GM12872 (cell line): ENCODE measurements around the gene SLC10A6.

Experiments used
- CTCF ChIP-seq: IDR thresholded peaks from 3 replicates; pipeline ENCODE4 v1.5.1; 2011; ENCODE audit warnings: low read depth, mild to moderate bottlenecking, low read length, moderate library complexity; ENCODE audit not compliant: insufficient read depth

Gene SLC10A6

DNA sequence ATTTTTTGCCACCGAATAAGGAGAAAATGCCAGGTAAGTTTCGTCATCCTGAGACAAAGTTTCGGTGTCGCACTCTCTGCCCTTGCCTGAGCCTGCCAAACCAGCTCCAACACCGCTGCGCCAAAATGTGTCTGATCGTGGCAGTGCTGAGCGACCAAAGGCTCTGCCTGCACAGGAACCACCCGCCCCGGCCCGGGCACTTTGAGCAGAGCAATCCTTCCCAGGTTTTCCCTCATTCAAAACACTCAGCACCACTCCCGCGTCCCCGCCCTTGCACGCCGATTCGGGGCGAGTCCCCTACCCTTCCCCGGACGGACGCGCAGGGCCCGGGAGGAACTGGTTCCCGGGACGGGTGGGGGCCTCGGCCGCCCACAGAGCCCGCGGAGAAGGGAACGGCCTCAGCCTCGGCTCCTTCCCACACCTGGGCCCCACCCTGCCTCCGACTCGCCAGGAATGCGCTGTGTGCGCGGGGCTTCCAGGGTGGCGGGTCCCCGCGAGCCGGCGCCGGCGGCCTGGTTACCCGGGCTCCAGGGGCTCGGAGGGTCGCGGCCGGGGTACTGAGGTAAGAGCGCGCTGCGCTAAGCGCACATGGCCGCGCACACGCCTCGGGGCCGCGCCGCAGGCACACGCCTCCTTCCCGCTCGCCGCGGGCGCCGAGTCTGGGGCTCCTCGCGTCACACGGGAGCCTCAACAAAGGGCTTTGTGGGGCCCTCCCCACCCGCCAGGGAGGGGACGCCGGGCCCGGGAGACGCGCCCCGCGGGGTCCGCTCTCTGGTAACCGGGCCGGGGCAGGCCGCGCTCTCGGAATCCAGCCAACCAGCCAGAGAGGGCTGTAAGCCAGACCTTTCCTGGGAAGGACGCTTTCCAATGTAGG is 42.8 kb upstream of the SLC10A6 start, which contains the start of gene C4orf36:
TSS of gene C4orf36 (minus strand) at position 661 of the 874 bp plus-strand sequence. CDS start 902 bp downstream, outside the sequence.
- no peak for TF ChIP-seq CTCF

DNA sequence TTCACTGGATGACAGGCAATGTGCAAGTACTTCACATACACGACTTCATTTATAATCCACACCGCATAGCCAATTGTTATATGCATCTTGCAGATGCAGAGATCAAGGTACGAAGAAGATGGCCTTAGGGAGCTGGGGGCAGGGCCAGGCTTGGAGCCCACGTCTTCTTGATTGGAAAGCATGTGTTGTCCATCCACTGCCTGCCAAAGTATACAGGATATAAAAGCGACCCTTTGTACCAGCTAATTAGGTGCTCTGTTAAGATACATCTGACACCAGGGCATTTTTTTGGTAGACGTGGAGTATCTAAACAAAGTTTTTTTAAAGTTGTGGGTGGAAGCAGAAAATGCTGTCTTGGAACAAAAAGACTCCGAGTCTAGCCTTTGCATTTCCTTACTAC is 41.6 kb upstream of the SLC10A6 start:
- TF ChIP-seq CTCF = no peak

- TF ChIP-seq CTCF = no peak
Observed at GRCh38 chr4:86879641-86880040, 30.5 kb upstream of the SLC10A6 start.

DNA sequence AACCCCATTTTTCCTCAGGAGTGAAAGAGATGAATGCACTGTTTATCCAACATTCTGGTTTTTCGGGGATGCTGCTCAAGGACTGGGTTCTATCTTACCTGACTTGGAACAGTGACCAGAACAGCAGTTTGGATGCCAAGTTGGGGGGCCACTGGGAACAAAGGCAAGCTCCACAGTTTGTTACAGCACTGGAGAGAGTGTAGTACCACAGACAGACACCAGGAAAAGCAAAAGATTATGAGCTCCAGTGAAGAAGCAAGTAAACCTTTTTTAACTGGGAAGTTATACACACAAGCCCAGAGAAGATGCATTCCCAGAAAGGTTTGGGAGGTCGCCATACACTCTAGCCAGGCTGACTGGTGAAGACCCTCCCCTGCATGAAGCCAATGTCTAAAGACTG is 29.5 kb upstream of the SLC10A6 start:
- no peak for TF ChIP-seq CTCF

DNA sequence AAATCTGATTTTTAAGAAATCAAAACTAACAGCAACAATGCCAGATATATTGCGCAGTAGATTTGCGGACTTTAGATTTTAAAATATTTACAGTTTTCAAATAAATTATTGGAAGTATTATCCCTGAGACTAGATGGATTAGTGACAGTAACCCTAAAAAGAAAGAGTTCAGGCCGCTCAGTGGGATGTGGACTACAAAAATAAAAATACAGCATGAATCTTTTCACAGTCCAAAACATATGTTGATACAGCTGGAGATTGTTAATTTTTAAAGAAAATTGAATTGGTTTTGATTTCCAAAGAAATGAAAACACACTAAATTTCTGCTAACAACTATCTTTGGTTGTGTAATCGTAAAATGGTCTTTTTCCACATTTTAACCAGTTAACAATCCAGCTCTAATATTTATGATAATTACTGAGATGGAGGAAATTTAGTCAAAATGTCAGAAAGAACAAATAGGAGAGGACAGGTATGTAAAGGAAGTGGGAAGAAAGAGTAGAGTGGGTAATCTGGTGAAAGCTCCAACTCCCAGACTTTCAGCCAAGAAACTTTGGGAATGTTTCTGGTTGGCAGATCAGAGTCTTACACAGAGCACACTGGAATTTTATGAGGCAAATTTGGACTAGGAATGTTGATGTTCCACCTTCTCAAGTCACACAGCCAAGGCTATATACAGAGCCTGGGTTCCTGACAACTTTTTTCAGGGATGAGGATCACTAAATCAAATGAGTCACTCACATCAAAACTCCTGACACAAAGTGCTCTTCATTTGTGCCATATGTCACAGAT is 27.9 kb upstream of the SLC10A6 start:
- no peak for TF ChIP-seq CTCF

DNA sequence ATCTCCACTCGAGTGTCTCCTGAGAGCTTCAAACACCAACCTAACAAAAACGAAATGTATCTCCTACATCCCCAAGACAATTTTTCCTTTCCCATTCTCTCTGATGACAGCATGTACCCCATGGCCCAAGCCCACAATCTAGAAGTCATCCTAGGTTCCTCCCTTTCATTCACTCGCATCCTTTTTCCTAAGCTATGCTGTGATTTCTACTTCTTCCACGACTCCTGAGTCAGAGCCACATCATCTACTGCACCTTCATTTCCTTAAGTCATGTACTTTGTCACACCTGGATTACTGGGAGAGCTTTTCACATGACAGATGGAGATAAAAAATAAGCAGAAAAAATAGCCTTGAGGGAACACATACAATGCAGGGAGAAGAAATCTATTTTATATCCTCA is 23.0 kb upstream of the SLC10A6 start:
- TF ChIP-seq CTCF = no peak

- no peak for TF ChIP-seq CTCF
Observed at GRCh38 chr4:86870442-86871069, 21.4 kb upstream of the SLC10A6 start.
